ENCODE measurements around the gene RLF.

- TF ChIP-seq EZH2 (IDR thresholded peaks at IDR 0.05; ENCODE audit: low read length), result no peak
- TF ChIP-seq CTCF (optimal IDR thresholded peaks at IDR 0.05 in 1 of 3, IDR thresholded peaks at IDR 0.05 in 1 of 3, conservative IDR thresholded peaks at IDR 0.05 in 1 of 3; ENCODE audit: extremely low read depth in 1 of 3, insufficient read depth in 2 of 3, low read length in 3 of 3), result no peak
These were observed 106.6 kb downstream of the RLF start for GRCh38 chr1:40267767-40268187.
